Neural cell (in vitro differentiated cells): ENCODE measurements around the gene ADI1.

Experiments
- CTCF ChIP-seq: fragments of 450-650 bp; IDR thresholded peaks from 2 replicates; pipeline ENCODE4 v1.5.1; 2014; ENCODE audit warnings: antibody characterized with exemption, mild to moderate bottlenecking, moderate library complexity; ENCODE audit not compliant: poor library complexity, severe bottlenecking
- EZH2 ChIP-seq: fragments of 200-600, 300-800 bp; shearing (Covaris generic), sonication (generic); IDR thresholded peaks from 2 replicates; pipeline ENCODE4 v1.6.1; 2014; ENCODE audit warnings: antibody characterized with exemption, low read length, borderline replicate concordance, mild to moderate bottlenecking; ENCODE audit not compliant: insufficient read depth, poor library complexity, severe bottlenecking
- POLR2AphosphoS5 ChIP-seq: IDR thresholded peaks from 2 replicates; pipeline ENCODE4 v1.6.1; 2012
- RAD21 ChIP-seq: fragments of 450-650 bp; conservative IDR thresholded peaks from 2 replicates; pipeline ENCODE4 v1.6.1; 2014; ENCODE audit warnings: antibody characterized with exemption, mild to moderate bottlenecking, moderate library complexity
- TAF1 ChIP-seq: IDR thresholded peaks from 2 replicates; pipeline ENCODE4 v1.6.1; 2012; ENCODE audit warnings: low read depth

GRCh38 chr2:3535467-3535793, 16.1 kb upstream of the ADI1 start:
- TF ChIP-seq CTCF (no peak), TAF1 (no peak), RAD21 (no peak), POLR2AphosphoS5 (no peak), EZH2 (no peak)
